ENCODE data around the gene KLHL33.

The KLHL33 gene

GRCh38 chr14:20380681-20381080 is 55.3 kb downstream of the KLHL33 start:
- Mint-ChIP-seq H3K27ac (no peak overlapping the region), H3K4me3 (no peak overlapping the region), H3K9me3 (no peaks in the 10 kb centered on the region), H3K27me3 (ENCODE audit: low read depth) (no peaks in the 10 kb centered on the region), H3K4me1 (peaks cover 8% of the 10 kb centered on the region), H3K36me3 (ENCODE audit: low read depth) (peaks cover 50% of the 10 kb centered on the region)
- TF ChIP-seq CTCF (IDR thresholded peaks at IDR 0.05; ENCODE audit: unreplicated experiment in 3 of 3) = no peak

- TF ChIP-seq CTCF (IDR thresholded peaks at IDR 0.05; ENCODE audit: unreplicated experiment in 3 of 3) = no peak
- H3K4me3 Mint-ChIP-seq = no peak overlapping the region
- H3K27me3 Mint-ChIP-seq (ENCODE audit: low read depth) = no peaks in the 10 kb centered on the region
- H3K9me3 Mint-ChIP-seq = no peaks in the 10 kb centered on the region
- H3K4me1 Mint-ChIP-seq = peaks cover 8% of the 10 kb centered on the region
- no peak overlapping the region for H3K27ac Mint-ChIP-seq
- H3K36me3 Mint-ChIP-seq (ENCODE audit: low read depth) = peaks cover 52% of the 10 kb centered on the region
Measured at GRCh38 chr14:20379743-20380142, 56.2 kb downstream of the KLHL33 start.

GRCh38 chr14:20377171-20377570 is 58.8 kb downstream of the KLHL33 start:
- Mint-ChIP-seq H3K27me3 (ENCODE audit: low read depth) (no peaks in the 10 kb centered on the region), H3K36me3 (ENCODE audit: low read depth) (peaks cover 60% of the 10 kb centered on the region), H3K4me3 (no peak overlapping the region), H3K27ac (no peak overlapping the region), H3K4me1 (peaks cover 8% of the 10 kb centered on the region), H3K9me3 (no peaks in the 10 kb centered on the region)
- TF ChIP-seq CTCF (IDR thresholded peaks at IDR 0.05; ENCODE audit: unreplicated experiment in 3 of 3) = no peak

GRCh38 chr14:20376071-20376588 is 59.8 kb downstream of the KLHL33 start:
- Mint-ChIP-seq H3K27me3 (ENCODE audit: low read depth) (no peaks in the 10 kb centered on the region), H3K9me3 (no peaks in the 10 kb centered on the region), H3K36me3 (ENCODE audit: low read depth) (peaks cover 66% of the 10 kb centered on the region), H3K4me1 (peaks cover 8% of the 10 kb centered on the region), H3K4me3 (no peak overlapping the region), H3K27ac (peak overlapping the region in 1 of 3 experiments; percentile 61)
- TF ChIP-seq CTCF (IDR thresholded peaks at IDR 0.05; ENCODE audit: unreplicated experiment in 3 of 3) = no peak

Data from nephron (organoid).